GM12801 (cell line): ENCODE data around the gene USP47.

Source experiments
- TF ChIP-seq, protein P1 (sequence below): IDR thresholded peaks from one replicate; pipeline ENCODE4 v1.5.1; 2011; ENCODE audit warnings: control low read depth; ENCODE audit not compliant: insufficient read length; ENCODE audit errors: extremely low read depth

Gene USP47

DNA sequence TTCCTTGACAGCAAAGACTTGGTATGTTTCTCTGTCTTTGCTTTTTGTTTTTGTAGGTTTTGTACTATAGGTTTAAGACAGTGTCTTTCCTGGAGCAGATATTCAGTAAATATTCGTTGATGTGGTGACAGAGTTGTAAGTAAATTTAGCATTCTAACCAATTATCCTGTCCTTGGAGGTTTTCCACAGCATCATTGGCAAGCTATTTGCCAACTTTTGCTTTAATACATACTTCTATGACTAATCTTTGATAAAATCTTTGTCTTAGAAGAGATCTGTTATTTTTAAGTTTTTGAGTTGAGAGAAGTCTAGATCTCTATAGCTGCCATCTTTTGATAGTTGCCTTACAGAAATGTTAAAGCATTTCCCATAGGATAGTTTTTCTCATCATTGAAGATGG lies 3.8 kb downstream of the USP47 start:
- TF ChIP-seq, protein P1, sequence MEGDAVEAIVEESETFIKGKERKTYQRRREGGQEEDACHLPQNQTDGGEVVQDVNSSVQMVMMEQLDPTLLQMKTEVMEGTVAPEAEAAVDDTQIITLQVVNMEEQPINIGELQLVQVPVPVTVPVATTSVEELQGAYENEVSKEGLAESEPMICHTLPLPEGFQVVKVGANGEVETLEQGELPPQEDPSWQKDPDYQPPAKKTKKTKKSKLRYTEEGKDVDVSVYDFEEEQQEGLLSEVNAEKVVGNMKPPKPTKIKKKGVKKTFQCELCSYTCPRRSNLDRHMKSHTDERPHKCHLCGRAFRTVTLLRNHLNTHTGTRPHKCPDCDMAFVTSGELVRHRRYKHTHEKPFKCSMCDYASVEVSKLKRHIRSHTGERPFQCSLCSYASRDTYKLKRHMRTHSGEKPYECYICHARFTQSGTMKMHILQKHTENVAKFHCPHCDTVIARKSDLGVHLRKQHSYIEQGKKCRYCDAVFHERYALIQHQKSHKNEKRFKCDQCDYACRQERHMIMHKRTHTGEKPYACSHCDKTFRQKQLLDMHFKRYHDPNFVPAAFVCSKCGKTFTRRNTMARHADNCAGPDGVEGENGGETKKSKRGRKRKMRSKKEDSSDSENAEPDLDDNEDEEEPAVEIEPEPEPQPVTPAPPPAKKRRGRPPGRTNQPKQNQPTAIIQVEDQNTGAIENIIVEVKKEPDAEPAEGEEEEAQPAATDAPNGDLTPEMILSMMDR: no peak

DNA sequence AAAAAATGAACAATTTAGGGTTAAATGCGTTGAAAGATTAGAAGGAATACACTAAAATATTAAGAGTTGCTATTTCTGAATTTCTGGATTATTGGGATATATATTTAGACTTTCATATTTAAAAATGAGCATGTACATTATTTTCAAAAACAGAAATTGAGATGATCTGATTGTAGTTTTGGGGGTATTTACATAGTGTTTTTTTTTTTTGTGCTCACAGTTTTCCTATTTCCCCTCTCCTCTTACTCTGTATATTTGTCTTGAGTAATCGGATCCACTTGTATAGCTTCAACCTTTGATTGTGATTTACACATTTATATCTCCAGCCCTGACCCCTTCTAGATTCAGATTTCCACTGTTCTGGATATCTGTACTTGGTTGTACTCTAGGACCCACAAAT lies 5.3 kb downstream of the USP47 start:
- TF ChIP-seq, protein P1: no peak

- TF ChIP-seq, protein P1: peak; percentile 5
These were observed 7.3 kb downstream of the USP47 start for GRCh38 chr11:11848891-11849746.

DNA sequence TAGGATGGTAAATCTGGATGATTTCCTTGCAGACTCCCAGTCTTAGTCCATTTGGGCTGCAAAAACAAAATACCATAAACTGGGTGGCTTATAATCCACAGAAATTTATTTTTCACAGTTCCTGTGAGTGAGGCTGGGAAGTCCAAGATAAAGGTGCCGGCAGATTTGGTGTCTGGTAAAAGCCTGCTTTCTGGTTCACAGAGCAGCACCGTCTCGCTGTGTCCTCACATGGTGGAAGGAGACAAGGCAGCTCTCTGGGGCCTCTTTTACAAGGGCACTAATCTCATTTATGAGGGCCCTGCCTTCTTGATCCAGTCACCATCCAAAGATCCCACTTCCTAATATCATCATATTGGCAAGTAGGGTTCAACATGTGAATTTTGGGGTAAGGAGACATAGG lies 8.9 kb downstream of the USP47 start:
- TF ChIP-seq, protein P1: no peak

DNA sequence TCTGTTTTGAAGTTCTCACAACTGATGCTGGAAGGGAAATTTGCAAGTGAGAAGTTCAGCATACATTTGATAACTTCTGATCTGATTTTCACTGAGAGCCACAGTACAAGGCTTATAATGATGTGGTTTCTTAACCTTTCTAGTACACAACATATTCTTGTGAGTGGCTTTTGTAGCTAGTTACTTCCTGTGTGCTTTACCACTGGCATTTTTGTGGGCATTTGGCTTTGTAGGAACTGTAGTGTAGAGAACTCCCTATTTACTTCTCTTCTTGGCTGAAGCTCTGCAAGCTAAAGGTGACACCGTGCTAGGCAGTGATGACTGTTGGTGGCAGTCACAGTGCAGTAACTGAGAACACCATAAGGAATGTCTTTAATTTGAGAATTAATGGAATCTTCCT lies 14.9 kb downstream of the USP47 start:
- TF ChIP-seq, protein P1: no peak

GRCh38 chr11:11857769-11858168 lies 16.0 kb downstream of the USP47 start:
- TF ChIP-seq, protein P1: no peak

DNA sequence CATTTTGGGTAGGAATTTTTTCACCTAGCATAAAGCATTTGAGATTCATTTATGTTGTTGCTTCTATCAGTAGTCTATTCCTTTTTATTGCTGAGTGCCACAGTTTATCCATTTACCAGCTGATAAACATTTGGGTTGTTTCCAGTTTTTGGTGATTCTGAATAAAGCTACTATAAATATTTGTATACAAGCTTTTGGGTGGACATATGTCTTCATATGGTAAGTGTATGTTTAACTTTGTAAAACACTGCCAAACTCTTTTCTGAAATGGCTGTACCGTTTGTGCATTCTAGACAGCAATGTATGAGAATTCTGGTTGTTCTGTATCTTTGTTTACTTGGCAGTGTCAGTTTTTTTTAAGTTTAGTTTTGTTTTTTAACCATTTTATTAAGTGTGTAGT lies 16.9 kb downstream of the USP47 start:
- TF ChIP-seq, protein P1: no peak
